H9 (cell line): ENCODE data around the gene COPE. TPM values are rescaled to one million over a fixed set of nuclear protein-coding genes. Genes with fewer than 3 reads are reported as not detected.

Source experiments
- DNase-seq: peaks from one replicate; pipeline ENCODE4 v3.0.0-alpha.2; 2017
- H2AFZ ChIP-seq: one replicate; pipeline ENCODE4 v1.6.1; 2013; ENCODE audit warnings: mild to moderate bottlenecking, low read length, control low read depth, moderate library complexity
- H2AK5ac ChIP-seq: 2 replicates; pipeline ENCODE4 v1.6.1; 2013; ENCODE audit warnings: low read length, control low read depth, mixed read lengths; ENCODE audit not compliant: insufficient read length
- H2BK120ac ChIP-seq: one replicate; pipeline ENCODE4 v1.6.1; 2013; ENCODE audit warnings: low read depth, mild to moderate bottlenecking, low read length, control low read depth, inconsistent platforms; ENCODE audit not compliant: poor library complexity, severe bottlenecking
- H2BK12ac ChIP-seq: 2 replicates; pipeline ENCODE4 v1.6.1; 2013; ENCODE audit warnings: low read length, control low read depth, mixed read lengths, low read depth; ENCODE audit not compliant: insufficient read length
- H2BK15ac ChIP-seq: 2 replicates; pipeline ENCODE4 v1.6.1; 2013; ENCODE audit warnings: low read depth, low read length, control low read depth
- H2BK20ac ChIP-seq: one replicate; pipeline ENCODE4 v1.6.1; 2013; ENCODE audit warnings: low read depth, mild to moderate bottlenecking, low read length, control low read depth, inconsistent platforms; ENCODE audit not compliant: poor library complexity, severe bottlenecking
- H2BK5ac ChIP-seq: 2 replicates; pipeline ENCODE4 v1.6.1; 2013; ENCODE audit warnings: low read length, control low read depth, mixed read lengths; ENCODE audit not compliant: insufficient read length
- H3K14ac ChIP-seq: 2 replicates; pipeline ENCODE4 v1.6.1; 2013; ENCODE audit warnings: low read length, control low read depth; ENCODE audit not compliant: insufficient read depth
- H3K18ac ChIP-seq: 2 replicates; pipeline ENCODE4 v1.6.1; 2013; ENCODE audit warnings: low read depth, mild to moderate bottlenecking, mixed read lengths, low read length, control low read depth; ENCODE audit not compliant: insufficient read length
- H3K23ac ChIP-seq: 2 replicates; pipeline ENCODE4 v1.6.1; 2013; ENCODE audit warnings: low read length, control low read depth, mixed read lengths, low read depth; ENCODE audit not compliant: insufficient read length
- H3K23me2 ChIP-seq: 2 replicates; pipeline ENCODE4 v1.6.1; 2013; ENCODE audit warnings: low read depth, mild to moderate bottlenecking, mixed read lengths, low read length, control low read depth; ENCODE audit not compliant: insufficient read length, poor library complexity, severe bottlenecking
- H3K27ac ChIP-seq: 2 replicates; pipeline ENCODE4 v1.5.1; 2013; ENCODE audit warnings: low read length, control low read depth, mixed read lengths, low read depth; ENCODE audit not compliant: insufficient read length
- H3K27me3 ChIP-seq: 2 replicates; pipeline ENCODE4 v1.6.1; 2013; ENCODE audit warnings: low read length, control low read depth, inconsistent platforms; ENCODE audit not compliant: insufficient read depth
- H3K4ac ChIP-seq: 2 replicates; pipeline ENCODE4 v1.6.1; 2013; ENCODE audit warnings: low read depth, mild to moderate bottlenecking, control low read depth, inconsistent platforms, low read length, moderate library complexity
- H3K4me1 ChIP-seq: 2 replicates; pipeline ENCODE4 v1.6.1; 2013; ENCODE audit warnings: low read length, control low read depth, inconsistent platforms; ENCODE audit not compliant: insufficient read depth
- H3K4me2 ChIP-seq: 2 replicates; pipeline ENCODE4 v1.6.1; 2013; ENCODE audit warnings: low read length, control low read depth, mixed read lengths; ENCODE audit not compliant: insufficient read length, insufficient read depth
- H3K56ac ChIP-seq: 2 replicates; pipeline ENCODE4 v1.6.1; 2013; ENCODE audit warnings: low read depth, mild to moderate bottlenecking, mixed read lengths, low read length, control low read depth; ENCODE audit not compliant: insufficient read length
- H3K79me1 ChIP-seq: 2 replicates; pipeline ENCODE4 v1.6.1; 2013; ENCODE audit warnings: low read depth, mild to moderate bottlenecking, moderate library complexity, low read length, control low read depth, inconsistent platforms; ENCODE audit not compliant: insufficient read depth, poor library complexity, severe bottlenecking
- H3K79me2 ChIP-seq: 2 replicates; pipeline ENCODE4 v1.6.1; 2013; ENCODE audit warnings: low read length, control low read depth, inconsistent platforms; ENCODE audit not compliant: insufficient read depth
- H3K9ac ChIP-seq: 2 replicates; pipeline ENCODE4 v1.6.1; 2013; ENCODE audit warnings: low read length, control low read depth, mixed read lengths; ENCODE audit not compliant: insufficient read length; ENCODE audit errors: extremely low read depth
- H3K9me3 ChIP-seq: one replicate; pipeline ENCODE4 v1.6.1; 2013; ENCODE audit warnings: low read depth, low read length, inconsistent platforms; ENCODE audit not compliant: control insufficient read depth
- H3T11ph ChIP-seq: one replicate; pipeline ENCODE4 v1.6.1; 2013; ENCODE audit warnings: mild to moderate bottlenecking, low read length, control low read depth, inconsistent platforms
- H4K20me1 ChIP-seq: one replicate; pipeline ENCODE4 v1.6.1; 2013; ENCODE audit not compliant: control insufficient read depth, insufficient read length, insufficient read depth
- H4K5ac ChIP-seq: 2 replicates; pipeline ENCODE4 v1.6.1; 2013; ENCODE audit warnings: low read depth, mild to moderate bottlenecking, mixed read lengths, low read length, control low read depth; ENCODE audit not compliant: insufficient read length
- H4K8ac ChIP-seq: replicated peaks from 2 replicates; pipeline ENCODE4 v1.6.1; 2013; ENCODE audit warnings: low read length, control low read depth, mixed read lengths, low read depth; ENCODE audit not compliant: insufficient read length
- H4K91ac ChIP-seq: 2 replicates; pipeline ENCODE4 v1.6.1; 2013; ENCODE audit warnings: low read depth, mild to moderate bottlenecking, moderate library complexity, mixed read lengths, low read length, control low read depth; ENCODE audit not compliant: insufficient read length
- H3K27ac Mint-ChIP-seq, 3 experiments: 2 replicates in 2 of 3; 3 replicates in 1 of 3; pipeline ENCODE4 v1.8.0; 2020 to 2021; ENCODE audit warnings: mixed read lengths in 3 of 3, mild to moderate bottlenecking in 1 of 3, moderate library complexity in 1 of 3
- H3K27me3 Mint-ChIP-seq: 2 replicates; pipeline ENCODE4 v1.8.0; 2021; ENCODE audit warnings: low read depth, mild to moderate bottlenecking, moderate library complexity, mixed read lengths
- H3K36me3 Mint-ChIP-seq, 3 experiments: 2 replicates in 2 of 3; 3 replicates in 1 of 3; pipeline ENCODE4 v1.8.0; 2020 to 2021; ENCODE audit warnings: low read depth in 3 of 3, mixed read lengths in 3 of 3; ENCODE audit not compliant: insufficient read depth in 1 of 3
- H3K4me1 Mint-ChIP-seq, 2 experiments: 2 replicates each; pipeline ENCODE4 v1.8.0; 2020; ENCODE audit warnings: mixed read lengths in 2 of 2
- H3K4me3 Mint-ChIP-seq, 2 experiments: 2 replicates in 1 of 2; 3 replicates in 1 of 2; pipeline ENCODE4 v1.8.0; 2020 to 2021; ENCODE audit warnings: mild to moderate bottlenecking in 2 of 2, mixed read lengths in 2 of 2, moderate library complexity in 1 of 2
- H3K9me3 Mint-ChIP-seq, 2 experiments: 2 replicates in 1 of 2; 3 replicates in 1 of 2; pipeline ENCODE4 v1.8.0; 2020; ENCODE audit warnings: mild to moderate bottlenecking in 2 of 2, mixed read lengths in 2 of 2, moderate library complexity in 1 of 2
- WGBS: extraction: QIAGEN DNeasy Blood & Tissue Kit; methylation state at CpG from one replicate; pipeline ENCODE4 v1.1.7; 2013; ENCODE audit warnings: missing lambda C conversion rate, low lambda C conversion rate, mixed read lengths; ENCODE audit not compliant: insufficient read length; ENCODE audit errors: extremely low coverage; 5-methylcytosine and 5-hydroxymethylcytosine counted together
- total RNA-seq: library from RNA; stranded (reverse); gene quantifications from 2 replicates; pipeline ENCODE4 v1.2.1, GENCODE V29; 2021
- TF ChIP-seq, protein P1 (sequence below): fragments of 200-600 bp; sonication (generic); conservative IDR thresholded peaks from 3 replicates; pipeline ENCODE4 v1.8.0; 2021; ENCODE audit warnings: antibody characterized with exemption, mild to moderate bottlenecking

Gene COPE
- total RNA-seq, 1 experiment from 2014 or later, result 198 TPM

- no peaks in the 10 kb centered on the region for H3K79me2 ChIP-seq
- Mint-ChIP-seq H3K4me3 (no peak overlapping the region), H3K36me3 (peaks cover 4 to 18% (median 14%) of the 10 kb centered on the region in 3 experiments; a peak in 6 of 7 replicates), H3K4me1 (no peaks in the 10 kb centered on the region), H3K27me3 (no peaks in the 10 kb centered on the region), H3K9me3 (no peaks in the 10 kb centered on the region; a peak in 1 of 5 replicates), H3K27ac (no peak overlapping the region)
- H4K8ac ChIP-seq, result no peak overlapping the region
- H3K4me1 ChIP-seq, result no peaks in the 10 kb centered on the region
- TF ChIP-seq, protein P1, sequence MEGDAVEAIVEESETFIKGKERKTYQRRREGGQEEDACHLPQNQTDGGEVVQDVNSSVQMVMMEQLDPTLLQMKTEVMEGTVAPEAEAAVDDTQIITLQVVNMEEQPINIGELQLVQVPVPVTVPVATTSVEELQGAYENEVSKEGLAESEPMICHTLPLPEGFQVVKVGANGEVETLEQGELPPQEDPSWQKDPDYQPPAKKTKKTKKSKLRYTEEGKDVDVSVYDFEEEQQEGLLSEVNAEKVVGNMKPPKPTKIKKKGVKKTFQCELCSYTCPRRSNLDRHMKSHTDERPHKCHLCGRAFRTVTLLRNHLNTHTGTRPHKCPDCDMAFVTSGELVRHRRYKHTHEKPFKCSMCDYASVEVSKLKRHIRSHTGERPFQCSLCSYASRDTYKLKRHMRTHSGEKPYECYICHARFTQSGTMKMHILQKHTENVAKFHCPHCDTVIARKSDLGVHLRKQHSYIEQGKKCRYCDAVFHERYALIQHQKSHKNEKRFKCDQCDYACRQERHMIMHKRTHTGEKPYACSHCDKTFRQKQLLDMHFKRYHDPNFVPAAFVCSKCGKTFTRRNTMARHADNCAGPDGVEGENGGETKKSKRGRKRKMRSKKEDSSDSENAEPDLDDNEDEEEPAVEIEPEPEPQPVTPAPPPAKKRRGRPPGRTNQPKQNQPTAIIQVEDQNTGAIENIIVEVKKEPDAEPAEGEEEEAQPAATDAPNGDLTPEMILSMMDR, result no peak
- no peak overlapping the region for H3K23ac ChIP-seq
- no peaks in the 10 kb centered on the region for H3K79me1 ChIP-seq
- no peak overlapping the region for H3K27ac ChIP-seq
- H3K27me3 ChIP-seq, result no peaks in the 10 kb centered on the region
- H2AFZ ChIP-seq, result no peak overlapping the region
- H3K14ac ChIP-seq, result no peak overlapping the region
- no peak overlapping the region for H2BK15ac ChIP-seq
- no peak overlapping the region for H3K4ac ChIP-seq
- H4K5ac ChIP-seq, result no peak overlapping the region
- no peaks in the 10 kb centered on the region for H3K9me3 ChIP-seq
- no peak overlapping the region for H2BK12ac ChIP-seq
- H3T11ph ChIP-seq, result no peak overlapping the region
- H3K18ac ChIP-seq, result no peak overlapping the region
- H4K91ac ChIP-seq, result no peak overlapping the region
- H2BK120ac ChIP-seq, result no peak overlapping the region
- no CpG with 5 or more reads among the region's 36 CpGs for WGBS
- no peak overlapping the region for H2AK5ac ChIP-seq
- no peak overlapping the region for H2BK20ac ChIP-seq
- no peaks in the 10 kb centered on the region for H4K20me1 ChIP-seq
- DNase-seq, result no peak
- H3K9ac ChIP-seq, result no peak overlapping the region
- H3K4me2 ChIP-seq, result no peak overlapping the region
- no peak overlapping the region for H3K56ac ChIP-seq
- no peak overlapping the region for H2BK5ac ChIP-seq
- H3K23me2 ChIP-seq, result no peaks in the 10 kb centered on the region
Observed at GRCh38 chr19:18906605-18907519, 12.3 kb downstream of the COPE start.
